Urothelium cell line (cell line): Measurements from ENCODE around the gene SLC9A9.
"Not testable (repeated sequence)": the region's sequence is repeated elsewhere in the genome, so short reads cannot be mapped to it uniquely, and the experiment has no call there.

ENCODE experiments used
- DNase-seq: peaks from one replicate; pipeline ENCODE4 v3.0.0; 2011; ENCODE audit warnings: low spot score, mixed read lengths
- FAIRE-seq: peaks from 2 replicates; lab custom pipeline; 2011; peaks lifted over from hg19 to GRCh38; lab: Jason Lieb, UNC

Gene SLC9A9

GRCh38 chr3:143307613-143308183 lies 540.6 kb downstream of the SLC9A9 start:
- FAIRE-seq, result no peak
- no peak for DNase-seq

GRCh38 chr3:143306407-143306806 lies 541.9 kb downstream of the SLC9A9 start:
- FAIRE-seq (no peak), DNase-seq (no peak)

- DNase-seq (peak; percentile 21), FAIRE-seq (no peak)
These were observed 545.6 kb downstream of the SLC9A9 start for GRCh38 chr3:143302638-143303171.

GRCh38 chr3:143301031-143301901 lies 547.0 kb downstream of the SLC9A9 start:
- no peak for FAIRE-seq
- no peak for DNase-seq

- DNase-seq (no peak), FAIRE-seq (no peak)
These were observed 549.3 kb downstream of the SLC9A9 start for GRCh38 chr3:143298886-143299535.

- no peak for DNase-seq
- no peak for FAIRE-seq
These were observed 549.9 kb downstream of the SLC9A9 start for GRCh38 chr3:143298380-143298779.

GRCh38 chr3:143295201-143296080 lies 552.8 kb downstream of the SLC9A9 start:
- DNase-seq (no peak), FAIRE-seq (no peak)

GRCh38 chr3:143294188-143294587 lies 554.1 kb downstream of the SLC9A9 start:
- no peak for DNase-seq
- FAIRE-seq, result no peak

- DNase-seq (no peak), FAIRE-seq (no peak)
These were observed 556.3 kb downstream of the SLC9A9 start for GRCh38 chr3:143291836-143292447.

- FAIRE-seq (no peak), DNase-seq (no peak)
These were observed 559.3 kb downstream of the SLC9A9 start for GRCh38 chr3:143288944-143289343.

GRCh38 chr3:143287403-143287802 lies 560.9 kb downstream of the SLC9A9 start:
- FAIRE-seq (no peak), DNase-seq (no peak)

GRCh38 chr3:143286392-143287010 lies 561.8 kb downstream of the SLC9A9 start:
- FAIRE-seq (no peak), DNase-seq (no peak)

- DNase-seq (peak; percentile 5), FAIRE-seq (no peak)
These were observed 564.7 kb downstream of the SLC9A9 start for GRCh38 chr3:143283432-143284128.

GRCh38 chr3:143280984-143281383 lies 567.3 kb downstream of the SLC9A9 start:
- FAIRE-seq (no peak), DNase-seq (no peak)

GRCh38 chr3:143279567-143279966 lies 568.7 kb downstream of the SLC9A9 start:
- FAIRE-seq, DNase-seq: not testable (repeated sequence)

GRCh38 chr3:143278721-143279120 lies 569.5 kb downstream of the SLC9A9 start:
- DNase-seq (no peak), FAIRE-seq (no peak)

- DNase-seq (no peak), FAIRE-seq (no peak)
These were observed 570.7 kb downstream of the SLC9A9 start for GRCh38 chr3:143277531-143277930.

GRCh38 chr3:143276592-143276991 lies 571.7 kb downstream of the SLC9A9 start:
- FAIRE-seq, result no peak

More at GRCh38 chr3:143276592-143276991, 571.7 kb downstream of the SLC9A9 start:
- DNase-seq, result no peak
